Heart right ventricle (tissue), 16 donors: ENCODE measurements around the gene RIMBP2. TPM values are rescaled to one million over a fixed set of nuclear protein-coding genes. Genes with fewer than 3 reads are reported as not detected.

ENCODE experiments used
- ATAC-seq, 8 donors: fragments of 200-7000 bp; cut with Tn5 transposase; one replicate each; pipeline ENCODE4 v1.9.1; 2020; ENCODE audit warnings: mild to moderate bottlenecking in 8 of 8, moderate library complexity in 8 of 8, moderate number of reproducible peaks in 1 of 8
- DNase-seq, 2 donors: peaks; one replicate each; pipeline ENCODE4 v3.0.0-alpha.2; 2020
- H3K27ac ChIP-seq, 10 donors: fragments of 200-600 bp; sonication (generic) in 2 of 10; one replicate each; pipeline versions ENCODE4 v1.5.0 to v1.8.0; 2020 to 2022; ENCODE audit warnings: mild to moderate bottlenecking in 3 of 10
- H3K27me3 ChIP-seq, 7 donors: fragments of 200-600 bp; one replicate each; pipeline ENCODE4 v1.8.0; 2021 to 2022; ENCODE audit warnings: mild to moderate bottlenecking in 2 of 7
- H3K36me3 ChIP-seq, 9 donors: fragments of 200-600 bp; sonication (generic) in 1 of 9; one replicate each; pipeline versions ENCODE4 v1.5.0 to v1.8.0; 2020 to 2022; ENCODE audit warnings: mild to moderate bottlenecking in 2 of 9
- H3K4me1 ChIP-seq, 9 donors: fragments of 200-600 bp; sonication (generic) in 1 of 9; one replicate each; pipeline versions ENCODE4 v1.5.0 to v1.8.0; 2020 to 2022; ENCODE audit warnings: mild to moderate bottlenecking in 4 of 9
- H3K4me3 ChIP-seq, 10 donors: fragments of 200-600 bp; sonication (generic) in 2 of 10; one replicate each; pipeline versions ENCODE4 v1.5.0 to v1.8.0; 2020 to 2022; ENCODE audit warnings: mild to moderate bottlenecking in 7 of 10, moderate library complexity in 2 of 10
- H3K9me3 ChIP-seq, 11 donors: fragments of 200-600 bp in 10 of 11; sonication (generic) in 2 of 11; one replicate each; pipeline versions ENCODE4 v1.5.0 to v1.8.0; 2013 to 2022; ENCODE audit warnings: mild to moderate bottlenecking in 2 of 11, control low read depth in 1 of 11, moderate library complexity in 1 of 11
- CTCF ChIP-seq, 9 donors: fragments of 200-600 bp; sonication (generic) in 2 of 9; IDR thresholded peaks; one replicate each; pipeline versions ENCODE4 v1.5.0 to v1.8.0; 2021 to 2022; ENCODE audit warnings: antibody characterized with exemption in 9 of 9, mild to moderate bottlenecking in 5 of 9, moderate library complexity in 1 of 9
- WGBS, 2 donors: extraction: QIAGEN DNeasy Blood & Tissue Kit; methylation state at CpG; one replicate each; pipeline ENCODE4 v1.1.7; 2013; ENCODE audit warnings: inconsistent platforms in 1 of 2; 5-methylcytosine and 5-hydroxymethylcytosine counted together
- intact Hi-C, 10 donors: fragments of 100-400 bp; cut with DNase I; formaldehyde crosslinking; loops; one replicate each; pipeline versions ENCODE4 v1.11.1 to v1.14.2; 2022
- polyA plus RNA-seq, 2 donors: library from polyadenylated mRNA; stranded (reverse); fragments of 200-250 nt; gene quantifications; one replicate each; pipeline ENCODE4 v1.2.3, GENCODE V29; 2013
- total RNA-seq, 10 donors: library from RNA; stranded (reverse); fragmentation: NEBNext Ultra II Directional in 3 of 10; extraction: Animal tissue kit (Norgen Biotek cat#: 25700) in 3 of 10; gene quantifications; one replicate each; pipeline versions ENCODE4 v1.2.1 to v1.2.4, GENCODE V29; 2021 to 2023
- donor health status: Arrhythmogenic right ventricular cardiomyopathy.
- donor health status: ischemic (EF 13 %, LVEDD 7.1; RV severe dilation, severe dysfunction).
- donor health status: healthy with polysubstance abuse.
- donor health status: DM: no; HTN: yes; CAD: no.
- donor health status: DM: no; HTN: no; CAD: no.
- donor health status: ischemic (EF 25% LVEDD 6.9; RV normal size, moderate dysfunction).
- donor health status: ischemic (EF 25% LVEDD 5.7; RV mildly dilated, moderate dysfunction).
- donor health status: healthy.
- donor health status: DM: yes; HTN: yes; CAD: no.
- donor health status: Ischemic cardiomyopathy.
- donor health status: ischemic (EF 35%, LVEDD 5.7; RV mildly dilated, moderate dysfunction).
- donor health status: nonischemic (EF 11% LVEDD 7.7; RV severe dilation, severe dysfunction).
- donor health status: DM: yes; HTN: yes; CAD: no.
- donor health status: PGD.
- donor health status: ischemic (EF 29% LVEDD 5.4; RV normal size, mild dysfunction).
- donor health status: nonischemic (EF 23%, LVEDD 6.1; RV moderate dilation, normal function).

RIMBP2 gene
- total and polyA plus RNA-seq, 12 donors: 0.01 to 0.17 (median 0.05) TPM; not detected in 9

GRCh38 chr12:130709151-130709970, 6.7 kb downstream of the RIMBP2 start:
- no peak for DNase-seq

GRCh38 chr12:130708648-130709047, 7.5 kb downstream of the RIMBP2 start:
- no peak for TF ChIP-seq CTCF (IDR thresholded peaks at IDR 0.05)
- Histone ChIP-seq H3K9me3 (no peaks in the 10 kb centered on the region), H3K27me3 (peaks cover 0 to 65% (median 24%) of the 10 kb centered on the region in 7 donors), H3K4me3 (no peak overlapping the region), H3K4me1 (peaks cover 0 to 4% (median 0%) of the 10 kb centered on the region in 9 donors), H3K27ac (no peak overlapping the region), H3K36me3 (no peaks in the 10 kb centered on the region)
- intact Hi-C loops: no loop called here
- no peak for ATAC-seq
- no peak for DNase-seq
- WGBS, 2 donors: 89% methylated on average over 12 of the region's 12 CpGs

More at GRCh38 chr12:130709151-130709970, 6.7 kb downstream of the RIMBP2 start:
- peaks cover 0 to 11% (median 3%) of the 10 kb centered on the region in 9 donors for H3K4me1 ChIP-seq
- H3K9me3 ChIP-seq: no peaks in the 10 kb centered on the region
- WGBS, 2 donors: 62 to 70% methylated on average over 29 of the region's 29 CpGs
- no peak overlapping the region for H3K4me3 ChIP-seq
- H3K27me3 ChIP-seq: peaks cover 0 to 68% (median 32%) of the 10 kb centered on the region in 7 donors
- no peak for ATAC-seq
- intact Hi-C loops: no loop called here
- TF ChIP-seq CTCF (IDR thresholded peaks at IDR 0.05): no peak
- no peak overlapping the region for H3K27ac ChIP-seq
- H3K36me3 ChIP-seq: no peaks in the 10 kb centered on the region

- Histone ChIP-seq H3K27me3 (peaks cover 0 to 64% (median 25%) of the 10 kb centered on the region in 7 donors), H3K36me3 (no peaks in the 10 kb centered on the region), H3K4me1 (no peaks in the 10 kb centered on the region), H3K27ac (no peak overlapping the region), H3K4me3 (no peak overlapping the region), H3K9me3 (no peaks in the 10 kb centered on the region)
- no peak for TF ChIP-seq CTCF (IDR thresholded peaks at IDR 0.05)
- WGBS, 2 donors: 84 to 94% methylated on average over 8 of the region's 8 CpGs
- intact Hi-C loops: no loop called here
- DNase-seq (no peak), ATAC-seq (no peak)
Observed at GRCh38 chr12:130707571-130707891, 8.6 kb downstream of the RIMBP2 start.

- intact Hi-C loops: no loop called here
- H3K27ac ChIP-seq: no peak overlapping the region
- DNase-seq (no peak), ATAC-seq (no peak)
- TF ChIP-seq CTCF (IDR thresholded peaks at IDR 0.05): no peak
- H3K36me3 ChIP-seq: no peaks in the 10 kb centered on the region
- H3K27me3 ChIP-seq: peaks cover 0 to 62% (median 25%) of the 10 kb centered on the region in 7 donors
- no peaks in the 10 kb centered on the region for H3K9me3 ChIP-seq
- H3K4me3 ChIP-seq: no peak overlapping the region
- WGBS, 2 donors: 72 to 82% methylated on average over 15 of the region's 15 CpGs
- no peaks in the 10 kb centered on the region for H3K4me1 ChIP-seq
Observed at GRCh38 chr12:130706885-130707570, 9.1 kb downstream of the RIMBP2 start.
